ENCODE data around the gene CLEC20A.

CLEC20A gene

DNA sequence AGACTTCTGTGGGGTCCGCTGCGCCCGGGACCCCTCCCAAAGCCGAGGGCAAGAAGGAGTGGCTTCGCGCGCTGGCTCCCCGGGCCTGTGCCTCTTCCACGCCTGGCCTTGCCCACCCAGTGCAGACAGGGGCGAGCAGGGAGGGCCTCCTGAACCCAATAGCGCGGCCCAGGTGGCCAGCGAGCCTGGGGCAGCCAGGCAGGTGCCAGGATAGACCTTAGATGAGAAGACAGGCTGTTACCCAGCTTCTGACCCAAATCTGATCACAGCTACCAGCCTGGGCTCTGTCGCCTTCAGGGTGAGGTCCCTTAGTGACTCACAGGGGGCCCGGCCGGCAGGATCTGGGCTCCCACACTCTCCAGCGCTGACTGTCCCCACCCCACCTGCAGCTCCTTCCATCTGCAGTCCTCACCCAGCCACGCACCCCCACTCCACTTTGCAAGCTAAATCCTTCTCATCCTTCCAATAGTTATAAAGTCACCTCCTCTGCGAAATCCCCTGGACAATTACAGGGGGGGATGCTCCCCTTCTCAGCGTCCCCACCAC lies 9.6 kb downstream of the CLEC20A start:
- no peak overlapping the region for H3K4me3 ChIP-seq (ENCODE audit: low read depth, low read length)
- TF ChIP-seq, protein P1, sequence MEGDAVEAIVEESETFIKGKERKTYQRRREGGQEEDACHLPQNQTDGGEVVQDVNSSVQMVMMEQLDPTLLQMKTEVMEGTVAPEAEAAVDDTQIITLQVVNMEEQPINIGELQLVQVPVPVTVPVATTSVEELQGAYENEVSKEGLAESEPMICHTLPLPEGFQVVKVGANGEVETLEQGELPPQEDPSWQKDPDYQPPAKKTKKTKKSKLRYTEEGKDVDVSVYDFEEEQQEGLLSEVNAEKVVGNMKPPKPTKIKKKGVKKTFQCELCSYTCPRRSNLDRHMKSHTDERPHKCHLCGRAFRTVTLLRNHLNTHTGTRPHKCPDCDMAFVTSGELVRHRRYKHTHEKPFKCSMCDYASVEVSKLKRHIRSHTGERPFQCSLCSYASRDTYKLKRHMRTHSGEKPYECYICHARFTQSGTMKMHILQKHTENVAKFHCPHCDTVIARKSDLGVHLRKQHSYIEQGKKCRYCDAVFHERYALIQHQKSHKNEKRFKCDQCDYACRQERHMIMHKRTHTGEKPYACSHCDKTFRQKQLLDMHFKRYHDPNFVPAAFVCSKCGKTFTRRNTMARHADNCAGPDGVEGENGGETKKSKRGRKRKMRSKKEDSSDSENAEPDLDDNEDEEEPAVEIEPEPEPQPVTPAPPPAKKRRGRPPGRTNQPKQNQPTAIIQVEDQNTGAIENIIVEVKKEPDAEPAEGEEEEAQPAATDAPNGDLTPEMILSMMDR (IDR thresholded peaks at IDR 0.05; ENCODE audit: low read depth, low read length), result no peak

DNA sequence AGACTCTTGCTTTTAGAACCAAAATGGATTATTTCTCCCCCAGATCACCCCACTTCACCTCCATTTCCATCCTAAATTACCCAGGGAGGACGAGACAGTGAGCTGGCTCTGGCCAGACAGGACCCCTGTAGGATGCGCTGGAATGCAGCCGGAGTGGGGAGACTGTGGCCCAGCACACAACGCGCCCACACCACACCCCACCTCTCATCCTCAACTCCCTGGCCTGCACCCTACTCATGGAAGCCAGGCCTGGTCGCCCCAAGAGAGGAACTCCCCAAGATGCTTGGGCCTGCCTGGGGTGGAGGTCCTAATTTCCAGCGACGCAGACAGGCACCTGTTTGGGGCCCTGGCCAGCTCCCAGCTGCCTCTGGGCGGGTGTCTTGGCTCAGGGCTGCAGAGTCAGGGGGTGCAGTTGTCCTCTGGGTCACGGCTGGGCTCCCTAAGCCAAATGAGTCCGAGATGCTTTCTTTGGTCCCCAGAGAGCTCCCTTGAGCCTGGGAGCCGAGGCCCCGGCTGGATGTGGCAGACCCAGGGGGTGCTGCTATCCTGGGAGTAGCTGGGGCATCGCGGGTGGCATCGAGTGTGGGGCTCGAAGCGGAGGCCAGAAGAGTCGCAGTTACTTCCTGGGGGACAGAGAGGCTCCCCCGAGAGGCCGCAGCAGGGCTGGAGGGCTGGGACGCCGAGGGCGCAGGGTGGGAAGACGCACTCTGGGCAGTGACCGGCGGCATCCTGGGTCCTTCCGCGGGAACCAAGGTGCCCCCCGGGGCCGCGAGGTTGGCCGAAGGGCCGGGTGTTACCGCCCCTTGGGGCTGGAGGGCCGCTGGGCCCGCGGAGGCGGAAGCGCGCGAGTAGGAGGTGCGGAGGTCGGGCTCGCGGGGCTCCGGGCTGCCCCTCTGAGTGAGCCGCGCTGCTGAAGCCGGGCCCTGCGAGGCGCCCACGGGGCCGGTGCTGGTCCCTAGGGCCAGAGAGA lies 10.4 kb downstream of the CLEC20A start:
- H3K4me3 ChIP-seq (ENCODE audit: low read depth, low read length), result no peak overlapping the region
- TF ChIP-seq, protein P1 (IDR thresholded peaks at IDR 0.05; ENCODE audit: low read depth, low read length), result no peak

DNA sequence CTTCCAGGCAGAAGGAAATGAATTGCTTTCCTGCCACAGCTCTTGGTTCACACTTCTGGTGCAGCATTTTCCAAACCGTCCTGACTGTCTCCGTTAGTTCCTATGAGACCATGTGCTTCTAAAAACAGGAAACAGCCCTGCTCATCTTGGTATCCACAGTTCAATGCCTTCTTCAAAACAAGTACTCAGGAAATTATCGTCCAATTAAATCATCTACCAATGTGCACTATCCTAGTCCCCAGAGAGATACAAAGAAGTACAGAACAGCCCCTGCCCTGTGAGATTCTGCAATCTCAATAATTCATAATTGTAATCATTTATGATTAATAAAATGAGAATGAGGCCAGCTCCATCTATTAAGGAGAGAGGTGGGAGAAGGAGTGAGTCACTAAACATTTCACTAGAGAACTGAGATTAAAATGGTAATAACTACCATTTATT lies 11.2 kb downstream of the CLEC20A start:
- H3K4me3 ChIP-seq (ENCODE audit: low read depth, low read length), result no peak overlapping the region
- TF ChIP-seq, protein P1 (IDR thresholded peaks at IDR 0.05; ENCODE audit: low read depth, low read length), result no peak

DNA sequence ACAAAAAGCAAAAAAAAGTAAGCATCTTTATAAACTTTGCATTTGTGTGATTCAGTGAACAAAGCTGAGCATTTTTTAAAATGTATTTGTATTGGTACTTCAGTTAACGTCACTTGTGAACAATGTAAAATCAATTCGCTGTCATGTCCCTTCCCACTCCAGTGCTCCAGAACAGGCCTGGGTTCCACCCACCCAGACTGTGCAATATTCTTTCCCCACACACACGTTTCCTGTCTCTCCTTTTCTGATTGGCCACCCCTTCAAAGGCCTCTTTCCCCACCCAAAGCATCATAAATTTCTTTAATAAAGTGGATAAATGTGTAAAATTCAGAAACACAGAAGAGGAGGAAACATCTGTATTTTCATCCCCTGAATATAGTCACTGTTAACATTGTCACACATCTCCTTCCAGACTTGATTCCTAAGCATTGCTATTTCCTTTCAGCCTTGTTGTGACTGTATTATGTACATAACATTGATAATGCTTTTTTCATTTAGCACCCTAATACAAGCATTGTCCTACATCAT lies 12.0 kb downstream of the CLEC20A start:
- no peak overlapping the region for H3K4me3 ChIP-seq (ENCODE audit: low read depth, low read length)
- TF ChIP-seq, protein P1 (IDR thresholded peaks at IDR 0.05; ENCODE audit: low read depth, low read length), result no peak

DNA sequence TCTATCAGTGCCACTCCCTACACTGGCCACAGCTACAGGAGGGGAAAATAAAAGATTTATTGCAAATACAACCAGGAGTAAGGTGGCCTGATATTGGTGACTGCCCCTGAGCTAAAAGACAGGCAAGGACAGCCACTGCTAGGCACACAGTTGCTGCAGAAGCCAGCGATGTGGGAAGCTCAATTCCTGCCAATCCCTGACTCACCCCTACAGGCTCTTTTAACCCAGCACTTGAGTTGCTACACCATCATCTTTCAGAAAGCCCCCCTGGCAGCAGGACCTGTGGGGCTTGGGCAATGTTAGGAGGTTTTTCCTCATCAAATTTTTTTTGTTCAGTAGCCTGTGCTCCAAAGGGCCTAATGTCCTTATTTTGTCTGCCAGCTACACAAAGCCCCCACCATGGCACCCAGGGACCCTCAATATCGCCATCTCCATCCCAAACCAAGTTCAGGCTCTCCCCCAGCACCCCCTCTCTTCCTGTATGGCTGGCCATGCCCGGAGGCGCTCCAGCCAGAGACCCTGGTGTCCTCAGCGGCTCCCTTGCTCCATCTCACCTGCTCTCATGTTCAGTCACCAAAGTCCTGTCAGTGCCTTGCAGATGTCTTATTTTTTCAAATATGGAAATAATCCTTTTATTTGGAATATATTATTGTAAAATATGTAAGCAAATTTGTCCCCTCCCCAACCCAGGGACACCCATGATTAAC lies 13.4 kb downstream of the CLEC20A start:
- TF ChIP-seq, protein P1 (IDR thresholded peaks at IDR 0.05; ENCODE audit: low read depth, low read length), result no peak
- H3K4me3 ChIP-seq (ENCODE audit: low read depth, low read length), result no peak overlapping the region

DNA sequence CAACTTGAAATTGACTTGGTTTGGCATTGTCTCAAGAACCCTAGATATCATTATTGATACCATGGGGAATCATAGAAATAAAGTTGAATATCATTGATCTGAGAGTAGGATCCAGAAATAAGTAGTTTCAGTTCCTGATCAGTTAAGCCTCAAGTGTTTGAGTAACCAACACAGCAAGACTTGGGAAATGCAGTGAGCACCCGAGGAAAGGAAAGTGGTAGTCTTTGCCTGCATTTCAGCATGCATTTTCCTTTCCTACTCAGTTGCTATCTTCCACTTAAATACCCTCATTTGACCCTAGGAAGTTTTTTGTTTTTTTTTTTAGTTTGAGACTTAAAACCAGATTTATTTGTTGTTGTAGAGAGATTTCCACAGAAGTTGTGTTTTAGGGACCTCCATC lies 18.9 kb downstream of the CLEC20A start:
- no peak overlapping the region for H3K4me3 ChIP-seq (ENCODE audit: low read depth, low read length)
- TF ChIP-seq, protein P1 (IDR thresholded peaks at IDR 0.05; ENCODE audit: low read depth, low read length), result no peak

All from WI38 (cell line).